ENCODE data around the gene OTOGL.
"Not testable (repeated sequence)": the region's sequence is repeated elsewhere in the genome, so short reads cannot be mapped to it uniquely, and the experiment has no call there.

The OTOGL gene

DNA sequence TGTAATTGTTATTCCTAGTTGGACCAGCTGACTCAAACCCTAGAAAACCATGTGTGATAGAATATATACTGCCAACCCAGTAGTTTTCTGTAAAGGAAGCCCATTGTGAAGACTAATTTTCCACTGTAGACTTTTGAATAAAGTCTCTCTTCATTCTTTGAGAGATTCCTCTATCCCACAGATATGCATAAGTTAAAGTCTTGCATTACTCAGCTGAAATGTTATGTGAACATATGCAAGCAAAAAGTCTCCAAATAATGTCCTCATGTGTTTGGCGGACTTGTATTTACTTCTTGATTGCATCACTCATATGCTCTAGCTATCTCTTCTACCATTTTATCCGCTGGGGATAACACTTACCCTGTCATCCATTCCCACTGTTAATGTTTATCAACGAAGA, 35.1 kb upstream of the OTOGL start:
- Histone ChIP-seq H3K18ac (ENCODE audit: low read depth in 1 of 2, low read length in 2 of 2) (no peak overlapping the region), H3K4me2 (ENCODE audit: low read length, poor library complexity, severe bottlenecking) (no peak overlapping the region), H3K4me1 (ENCODE audit: control insufficient read depth, insufficient read depth, low read depth, low read length) (no peaks in the 10 kb centered on the region), H2AK5ac (ENCODE audit: low read length, severe bottlenecking) (no peak overlapping the region), H2BK5ac (ENCODE audit: low read depth, low read length, poor library complexity, severe bottlenecking) (no peak overlapping the region), H3K4ac (ENCODE audit: low read depth in 1 of 2, low read length in 2 of 2) (no peak overlapping the region), H3K27ac (ENCODE audit: low read length, poor library complexity, severe bottlenecking) (peak overlapping the region; percentile 40), H3K4me3 (ENCODE audit: insufficient read depth in 1 of 2, low read depth in 1 of 2, low read length in 2 of 2) (no peak overlapping the region), H3K36me3 (ENCODE audit: control insufficient read depth in 1 of 2, insufficient read depth in 2 of 2, low read depth in 1 of 2, low read length in 2 of 2) (no peaks in the 10 kb centered on the region), H2AFZ (ENCODE audit: low read depth, low read length) (no peak overlapping the region), H2BK15ac (ENCODE audit: low read depth, poor library complexity, severe bottlenecking) (no peak overlapping the region), H3K23ac (ENCODE audit: low read length in 2 of 2) (no peak overlapping the region), H3K27me3 (ENCODE audit: control insufficient read depth in 1 of 2, insufficient read depth in 1 of 2, low read length in 2 of 2) (no peaks in the 10 kb centered on the region), H2BK12ac (ENCODE audit: low read length in 2 of 2) (no peak overlapping the region), H4K91ac (ENCODE audit: low read length) (no peak overlapping the region), H4K8ac (ENCODE audit: low read length) (no peak overlapping the region), H2BK120ac (ENCODE audit: low read depth, low read length) (peak overlapping the region; percentile 5), H3K9ac (ENCODE audit: low read length) (no peak overlapping the region), H3K14ac (ENCODE audit: low read length in 2 of 2) (no peak overlapping the region), H3K79me1 (replicated peaks; ENCODE audit: low read length, poor library complexity, severe bottlenecking) (no peaks in the 10 kb centered on the region), H3K9me3 (ENCODE audit: control insufficient read depth, low read length) (no peaks in the 10 kb centered on the region)
- 100% methylated on average over 2 of the region's 3 CpGs for WGBS
- peak; percentile 42 for DNase-seq

DNA sequence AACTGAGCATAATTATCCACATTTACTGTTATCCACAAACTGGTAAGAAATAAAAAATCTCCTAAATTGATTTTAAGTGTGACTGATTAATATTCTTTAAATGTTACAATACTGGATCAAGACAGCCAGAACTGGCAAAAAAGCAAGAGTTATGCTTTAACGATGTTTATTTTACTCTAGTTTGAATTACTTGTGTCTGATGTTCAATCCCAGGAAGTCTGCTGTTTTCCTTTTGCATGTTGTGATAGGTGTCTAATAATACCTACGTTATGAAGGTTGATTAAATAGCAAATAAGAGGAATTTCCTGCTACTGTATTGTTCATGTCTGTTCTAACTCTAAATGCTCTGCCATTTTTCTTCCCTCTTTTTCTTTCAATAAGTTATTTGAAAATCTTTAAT, 34.4 kb upstream of the OTOGL start:
- Histone ChIP-seq H3K4me1 (ENCODE audit: control insufficient read depth, insufficient read depth, low read depth, low read length) (no peaks in the 10 kb centered on the region), H3K27ac (ENCODE audit: low read length, poor library complexity, severe bottlenecking) (no peak overlapping the region), H2BK120ac (ENCODE audit: low read depth, low read length) (no peak overlapping the region), H3K14ac (ENCODE audit: low read length in 2 of 2) (no peak overlapping the region), H3K23ac (ENCODE audit: low read length in 2 of 2) (no peak overlapping the region), H2AK5ac (ENCODE audit: low read length, severe bottlenecking) (no peak overlapping the region), H3K18ac (ENCODE audit: low read depth in 1 of 2, low read length in 2 of 2) (no peak overlapping the region), H2BK12ac (ENCODE audit: low read length in 2 of 2) (no peak overlapping the region), H3K36me3 (ENCODE audit: control insufficient read depth in 1 of 2, insufficient read depth in 2 of 2, low read depth in 1 of 2, low read length in 2 of 2) (no peaks in the 10 kb centered on the region), H2AFZ (ENCODE audit: low read depth, low read length) (no peak overlapping the region), H3K4me3 (ENCODE audit: insufficient read depth in 1 of 2, low read depth in 1 of 2, low read length in 2 of 2) (no peak overlapping the region), H3K79me1 (replicated peaks; ENCODE audit: low read length, poor library complexity, severe bottlenecking) (no peaks in the 10 kb centered on the region), H2BK5ac (ENCODE audit: low read depth, low read length, poor library complexity, severe bottlenecking) (no peak overlapping the region), H3K9me3 (ENCODE audit: control insufficient read depth, low read length) (no peaks in the 10 kb centered on the region), H3K27me3 (ENCODE audit: control insufficient read depth in 1 of 2, insufficient read depth in 1 of 2, low read length in 2 of 2) (no peaks in the 10 kb centered on the region), H4K8ac (ENCODE audit: low read length) (no peak overlapping the region), H3K4me2 (ENCODE audit: low read length, poor library complexity, severe bottlenecking) (no peak overlapping the region), H4K91ac (ENCODE audit: low read length) (no peak overlapping the region), H2BK15ac (ENCODE audit: low read depth, poor library complexity, severe bottlenecking) (no peak overlapping the region), H3K4ac (ENCODE audit: low read depth in 1 of 2, low read length in 2 of 2) (no peak overlapping the region), H3K9ac (ENCODE audit: low read length) (no peak overlapping the region)
- DNase-seq: no peak
- 100% methylated on average over 1 of the region's 2 CpGs for WGBS

DNA sequence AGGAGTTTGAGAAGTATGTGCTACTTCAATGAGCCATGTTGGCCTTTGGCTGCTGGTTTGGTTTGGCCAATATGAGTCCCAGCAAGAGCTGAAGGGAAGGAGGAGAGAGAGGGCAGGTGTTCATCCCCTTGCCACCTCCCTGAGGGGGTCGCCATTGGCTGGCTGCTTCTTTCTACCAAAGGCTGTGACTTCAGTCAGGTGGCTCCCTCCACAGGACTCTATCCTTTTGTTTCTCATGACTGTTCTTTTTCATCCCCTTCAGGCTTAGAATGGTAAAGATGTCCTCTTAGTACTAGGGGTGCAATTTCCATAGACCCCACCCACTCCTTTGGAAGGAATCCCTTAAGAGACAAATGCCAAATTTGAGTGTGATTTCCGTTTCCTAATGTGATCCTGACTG, 31.2 kb upstream of the OTOGL start:
- H2BK5ac ChIP-seq (ENCODE audit: low read depth, low read length, poor library complexity, severe bottlenecking): no peak overlapping the region

DNA sequence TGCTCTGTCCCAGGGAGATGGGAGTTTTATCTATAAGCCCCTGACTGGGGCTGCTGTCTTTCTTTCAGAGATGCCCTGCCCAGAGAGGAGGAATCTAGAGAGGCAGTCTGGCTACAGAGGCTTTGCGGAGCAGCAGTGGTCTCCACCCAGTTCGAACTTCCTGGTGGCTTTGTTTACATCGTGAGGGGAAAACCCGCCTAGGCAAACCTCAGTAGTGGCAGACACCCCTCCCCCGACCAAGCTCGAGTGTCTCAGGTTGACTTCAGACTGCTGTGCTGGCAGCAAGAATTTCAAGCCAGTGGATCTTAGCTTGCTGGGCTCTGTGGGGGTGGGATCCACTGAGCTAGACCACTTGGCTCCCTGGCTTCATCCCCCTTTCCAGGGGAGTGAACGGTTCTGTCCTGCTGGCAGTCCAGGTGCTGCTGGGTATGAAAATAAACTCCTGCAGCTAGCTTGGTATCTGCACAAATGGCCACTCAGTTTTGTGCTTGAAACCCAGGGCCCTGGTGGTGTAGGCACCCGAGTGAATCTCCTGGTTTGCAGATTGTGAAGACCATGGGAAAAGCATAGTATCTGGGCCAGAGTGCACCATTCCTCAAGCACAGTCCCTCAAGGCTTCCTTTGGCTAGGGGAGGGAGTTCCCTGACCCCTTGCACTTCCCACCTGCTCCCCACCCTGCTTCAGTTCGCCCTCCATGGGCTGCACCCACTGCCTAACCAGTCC, 15.3 kb upstream of the OTOGL start:
- DNase-seq; H3K4me2 ChIP-seq (ENCODE audit: low read length, poor library complexity, severe bottlenecking); H3K9ac ChIP-seq (ENCODE audit: low read length); H3K36me3 ChIP-seq (ENCODE audit: control insufficient read depth in 1 of 2, insufficient read depth in 2 of 2, low read depth in 1 of 2, low read length in 2 of 2); H3K23ac ChIP-seq (ENCODE audit: low read length in 2 of 2); H2AK5ac ChIP-seq (ENCODE audit: low read length, severe bottlenecking); H3K4me1 ChIP-seq (ENCODE audit: control insufficient read depth, insufficient read depth, low read depth, low read length); H2BK5ac ChIP-seq (ENCODE audit: low read depth, low read length, poor library complexity, severe bottlenecking); H3K27ac ChIP-seq (ENCODE audit: low read length, poor library complexity, severe bottlenecking); H3K9me3 ChIP-seq (ENCODE audit: control insufficient read depth, low read length); H2BK15ac ChIP-seq (ENCODE audit: low read depth, poor library complexity, severe bottlenecking); H4K91ac ChIP-seq (ENCODE audit: low read length); H3K14ac ChIP-seq (ENCODE audit: low read length in 2 of 2); H3K27me3 ChIP-seq (ENCODE audit: control insufficient read depth in 1 of 2, insufficient read depth in 1 of 2, low read length in 2 of 2); H2BK120ac ChIP-seq (ENCODE audit: low read depth, low read length); H3K4me3 ChIP-seq (ENCODE audit: insufficient read depth in 1 of 2, low read depth in 1 of 2, low read length in 2 of 2); H4K8ac ChIP-seq (ENCODE audit: low read length); H3K79me1 ChIP-seq (replicated peaks; ENCODE audit: low read length, poor library complexity, severe bottlenecking); H2AFZ ChIP-seq (ENCODE audit: low read depth, low read length); H3K4ac ChIP-seq (ENCODE audit: low read depth in 1 of 2, low read length in 2 of 2); H3K18ac ChIP-seq (ENCODE audit: low read depth in 1 of 2, low read length in 2 of 2): not testable (repeated sequence)
- 37% methylated on average over 8 of the region's 9 CpGs for WGBS
- H2BK12ac ChIP-seq (ENCODE audit: low read length in 2 of 2): peak overlapping the region in 1 of 2 experiments; percentile 77

More for the DNA sequence above, 31.2 kb upstream of the OTOGL start:
- no peak overlapping the region for H4K91ac ChIP-seq (ENCODE audit: low read length)
- H2AFZ ChIP-seq (ENCODE audit: low read depth, low read length): no peak overlapping the region
- H2BK120ac ChIP-seq (ENCODE audit: low read depth, low read length): no peak overlapping the region
- H3K79me1 ChIP-seq (replicated peaks; ENCODE audit: low read length, poor library complexity, severe bottlenecking): no peaks in the 10 kb centered on the region
- no peak overlapping the region for H3K4me2 ChIP-seq (ENCODE audit: low read length, poor library complexity, severe bottlenecking)
- H3K4me1 ChIP-seq (ENCODE audit: control insufficient read depth, insufficient read depth, low read depth, low read length): no peaks in the 10 kb centered on the region
- no peak overlapping the region for H2BK12ac ChIP-seq (ENCODE audit: low read length in 2 of 2)
- H3K9me3 ChIP-seq (ENCODE audit: control insufficient read depth, low read length): no peaks in the 10 kb centered on the region
- no peak overlapping the region for H4K8ac ChIP-seq (ENCODE audit: low read length)
- H3K27ac ChIP-seq (ENCODE audit: low read length, poor library complexity, severe bottlenecking): no peak overlapping the region
- DNase-seq: no peak
- H2AK5ac ChIP-seq (ENCODE audit: low read length, severe bottlenecking): no peak overlapping the region
- no peaks in the 10 kb centered on the region for H3K27me3 ChIP-seq (ENCODE audit: control insufficient read depth in 1 of 2, insufficient read depth in 1 of 2, low read length in 2 of 2)
- H3K18ac ChIP-seq (ENCODE audit: low read depth in 1 of 2, low read length in 2 of 2): no peak overlapping the region
- no peak overlapping the region for H2BK15ac ChIP-seq (ENCODE audit: low read depth, poor library complexity, severe bottlenecking)
- H3K14ac ChIP-seq (ENCODE audit: low read length in 2 of 2): no peak overlapping the region
- H3K23ac ChIP-seq (ENCODE audit: low read length in 2 of 2): no peak overlapping the region
- no peak overlapping the region for H3K4me3 ChIP-seq (ENCODE audit: insufficient read depth in 1 of 2, low read depth in 1 of 2, low read length in 2 of 2)
- 20% methylated on average over 1 of the region's 2 CpGs for WGBS
- no peaks in the 10 kb centered on the region for H3K36me3 ChIP-seq (ENCODE audit: control insufficient read depth in 1 of 2, insufficient read depth in 2 of 2, low read depth in 1 of 2, low read length in 2 of 2)
- no peak overlapping the region for H3K4ac ChIP-seq (ENCODE audit: low read depth in 1 of 2, low read length in 2 of 2)
- H3K9ac ChIP-seq (ENCODE audit: low read length): no peak overlapping the region
